K562 (cell line): ENCODE measurements around the gene ADAMTS10. TPM values are rescaled to one million over a fixed set of nuclear protein-coding genes. Genes with fewer than 3 reads are reported as not detected.

Source experiments
- ARNT ChIP-seq, 2 experiments: fragments of 450-650 bp; IDR thresholded peaks; 2 replicates each; pipeline ENCODE4 v1.6.1; 2016; ENCODE audit warnings: mild to moderate bottlenecking in 1 of 2
- DPF2 ChIP-seq: fragments of 450-650 bp; IDR thresholded peaks from 2 replicates; pipeline ENCODE4 v1.6.1; 2016
- ETV5 ChIP-seq: sonication (generic); formaldehyde crosslinking; IDR thresholded peaks from 2 replicates; pipeline ENCODE4 v1.4.0; 2020; ENCODE audit warnings: low read depth, mild to moderate bottlenecking, missing genetic modification reagents
- GATAD2B ChIP-seq: fragments of 450-650 bp; IDR thresholded peaks from 2 replicates; pipeline ENCODE4 v1.6.1; 2017; ENCODE audit warnings: mild to moderate bottlenecking, borderline replicate concordance
- HMGN3 ChIP-seq: IDR thresholded peaks from 2 replicates; pipeline ENCODE4 v1.6.1; 2011; ENCODE audit warnings: borderline replicate concordance, low read depth, mild to moderate bottlenecking, mixed read lengths, low read length; ENCODE audit not compliant: insufficient read length; ENCODE audit errors: extremely low read depth
- MLLT1 ChIP-seq, 2 experiments: fragments of 450-650 bp; IDR thresholded peaks; 2 replicates each; pipeline ENCODE4 v1.6.1; 2016
- NCOA2 ChIP-seq, 2 experiments: fragments of 450-650 bp; IDR thresholded peaks; 2 replicates each; pipeline ENCODE4 v1.6.1; 2018; ENCODE audit warnings: mild to moderate bottlenecking in 2 of 2, moderate library complexity in 1 of 2; ENCODE audit not compliant: partially characterized antibody in 2 of 2
- PCBP1 ChIP-seq: fragments of 200-400 bp; formaldehyde crosslinking; IDR thresholded peaks from 2 replicates; pipeline ENCODE4 v1.6.1; 2018; ENCODE audit warnings: mild to moderate bottlenecking, low read depth, low read length; ENCODE audit not compliant: poor library complexity, severe bottlenecking
- TEAD2 ChIP-seq: fragments of 450-650 bp; IDR thresholded peaks from 2 replicates; pipeline ENCODE4 v1.6.1; 2016; ENCODE audit warnings: missing genetic modification characterization, control low read depth, missing compliant biosample characterization
- ZNF175 ChIP-seq: fragments of 200-800 bp; sonication (Bioruptor generic); IDR thresholded peaks from 2 replicates; pipeline ENCODE4 v1.6.1; 2016; ENCODE audit warnings: low read depth, mild to moderate bottlenecking, missing genetic modification characterization, missing compliant biosample characterization
- ZNF184 ChIP-seq: sonication (generic); formaldehyde crosslinking; IDR thresholded peaks from 2 replicates; pipeline ENCODE4 v1.5.0; 2020; ENCODE audit warnings: missing genetic modification reagents
- ZSCAN32 ChIP-seq: fragments of 450-650 bp; formaldehyde crosslinking; IDR thresholded peaks from 2 replicates; pipeline ENCODE4 v1.4.0; 2020; ENCODE audit warnings: mild to moderate bottlenecking, moderate library complexity
- polyA plus RNA-seq, 8 experiments: library from polyadenylated mRNA; depleted of rRNA in 4 of 8; stranded (reverse) in 5 of 8; unstranded in 3 of 8; fragments of >200 nt; fragmentation: Nextera tagmentation in 2 of 8; fragmentation: Illumina TruSeq in 1 of 8; extraction: Ambion mirVana in 2 of 8; extraction: Trizol in 1 of 8; gene quantifications; 2 replicates each; pipeline versions ENCODE4 v1.2.1 to v1.2.3, GENCODE V29; 2011 to 2014; ENCODE audit warnings: inconsistent platforms in 1 of 8, missing spikeins in 1 of 8
- total RNA-seq, 7 experiments: library from RNA; depleted of rRNA in 6 of 7; stranded (reverse); fragments of >200 nt in 6 of 7; fragmentation: Illumina TruSeq in 2 of 7; extraction: Trizol in 2 of 7; gene quantifications; 2 replicates each; pipeline versions ENCODE4 v1.2.1 to v1.2.3, GENCODE V29; 2011 to 2021; ENCODE audit warnings: low replicate concordance in 1 of 7
- TF ChIP-seq, protein P1 (sequence below), 2 experiments: fragments of 450-650 bp; formaldehyde crosslinking in 1 of 2; IDR thresholded peaks; 2 replicates each; pipeline versions ENCODE4 v1.4.0 to v1.6.1; 2014 to 2020; ENCODE audit warnings: mild to moderate bottlenecking in 2 of 2, borderline replicate concordance in 1 of 2, low read depth in 1 of 2
- TF ChIP-seq, protein P2 (sequence below): fragments of 250-450 bp; sonication (Bioruptor Pico); IDR thresholded peaks from 2 replicates; pipeline ENCODE4 v1.8.0; 2022; ENCODE audit warnings: inconsistent platforms, mild to moderate bottlenecking, moderate library complexity, borderline replicate concordance
- TF ChIP-seq, protein P3 (sequence below): fragments of 450-650 bp; formaldehyde crosslinking; IDR thresholded peaks from 2 replicates; pipeline ENCODE4 v1.4.0; 2020; ENCODE audit warnings: mild to moderate bottlenecking, moderate library complexity

The ADAMTS10 gene
- total and polyA plus RNA-seq, 9 of the 15 experiments (the other 6 are each of a cell fraction or from before 2014, with no cell fraction given) = 0.33 to 1.8 (median 0.57) TPM; not detected in 4

GRCh38 chr19:8580710-8581281 lies 29.7 kb downstream of the ADAMTS10 start (continued):
- TF ChIP-seq, protein P1, sequence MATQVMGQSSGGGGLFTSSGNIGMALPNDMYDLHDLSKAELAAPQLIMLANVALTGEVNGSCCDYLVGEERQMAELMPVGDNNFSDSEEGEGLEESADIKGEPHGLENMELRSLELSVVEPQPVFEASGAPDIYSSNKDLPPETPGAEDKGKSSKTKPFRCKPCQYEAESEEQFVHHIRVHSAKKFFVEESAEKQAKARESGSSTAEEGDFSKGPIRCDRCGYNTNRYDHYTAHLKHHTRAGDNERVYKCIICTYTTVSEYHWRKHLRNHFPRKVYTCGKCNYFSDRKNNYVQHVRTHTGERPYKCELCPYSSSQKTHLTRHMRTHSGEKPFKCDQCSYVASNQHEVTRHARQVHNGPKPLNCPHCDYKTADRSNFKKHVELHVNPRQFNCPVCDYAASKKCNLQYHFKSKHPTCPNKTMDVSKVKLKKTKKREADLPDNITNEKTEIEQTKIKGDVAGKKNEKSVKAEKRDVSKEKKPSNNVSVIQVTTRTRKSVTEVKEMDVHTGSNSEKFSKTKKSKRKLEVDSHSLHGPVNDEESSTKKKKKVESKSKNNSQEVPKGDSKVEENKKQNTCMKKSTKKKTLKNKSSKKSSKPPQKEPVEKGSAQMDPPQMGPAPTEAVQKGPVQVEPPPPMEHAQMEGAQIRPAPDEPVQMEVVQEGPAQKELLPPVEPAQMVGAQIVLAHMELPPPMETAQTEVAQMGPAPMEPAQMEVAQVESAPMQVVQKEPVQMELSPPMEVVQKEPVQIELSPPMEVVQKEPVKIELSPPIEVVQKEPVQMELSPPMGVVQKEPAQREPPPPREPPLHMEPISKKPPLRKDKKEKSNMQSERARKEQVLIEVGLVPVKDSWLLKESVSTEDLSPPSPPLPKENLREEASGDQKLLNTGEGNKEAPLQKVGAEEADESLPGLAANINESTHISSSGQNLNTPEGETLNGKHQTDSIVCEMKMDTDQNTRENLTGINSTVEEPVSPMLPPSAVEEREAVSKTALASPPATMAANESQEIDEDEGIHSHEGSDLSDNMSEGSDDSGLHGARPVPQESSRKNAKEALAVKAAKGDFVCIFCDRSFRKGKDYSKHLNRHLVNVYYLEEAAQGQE (IDR thresholded peaks at IDR 0.05; ENCODE audit: borderline replicate concordance) = peak; percentile 87
- TF ChIP-seq, protein P1 (CRISPR knock-in tag; IDR thresholded peaks at IDR 0.05; ENCODE audit: low read depth) = no peak
- TF ChIP-seq DPF2 (0 out of 2 replicates have a peak, but pooled peaks have one; percentile 33), ETV5 (CRISPR knock-in tag) (peak; percentile 72), GATAD2B (no peak), MLLT1 (IDR thresholded peaks at IDR 0.05) (0 out of 4 replicates have a peak, but pooled peaks of 1 of the 2 experiments have one; percentile 31), PCBP1 (peak; percentile 78), HMGN3 (peak; percentile 40), ZNF184 (CRISPR knock-in tag) (no peak), NCOA2 (IDR thresholded peaks at IDR 0.05; ENCODE audit: partially characterized antibody in 2 of 2) (no peak), TEAD2 (tag) (no peak), ZSCAN32 (CRISPR knock-in tag) (no peak), ARNT (IDR thresholded peaks at IDR 0.05) (0 out of 4 replicates have a peak, but pooled peaks of 1 of the 2 experiments have one; percentile 36), ZNF175 (CRISPR knock-in tag) (no peak)
- TF ChIP-seq, protein P2, sequence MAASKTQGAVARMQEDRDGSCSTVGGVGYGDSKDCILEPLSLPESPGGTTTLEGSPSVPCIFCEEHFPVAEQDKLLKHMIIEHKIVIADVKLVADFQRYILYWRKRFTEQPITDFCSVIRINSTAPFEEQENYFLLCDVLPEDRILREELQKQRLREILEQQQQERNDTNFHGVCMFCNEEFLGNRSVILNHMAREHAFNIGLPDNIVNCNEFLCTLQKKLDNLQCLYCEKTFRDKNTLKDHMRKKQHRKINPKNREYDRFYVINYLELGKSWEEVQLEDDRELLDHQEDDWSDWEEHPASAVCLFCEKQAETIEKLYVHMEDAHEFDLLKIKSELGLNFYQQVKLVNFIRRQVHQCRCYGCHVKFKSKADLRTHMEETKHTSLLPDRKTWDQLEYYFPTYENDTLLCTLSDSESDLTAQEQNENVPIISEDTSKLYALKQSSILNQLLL (CRISPR knock-in tag) = no peak
- TF ChIP-seq, protein P3, sequence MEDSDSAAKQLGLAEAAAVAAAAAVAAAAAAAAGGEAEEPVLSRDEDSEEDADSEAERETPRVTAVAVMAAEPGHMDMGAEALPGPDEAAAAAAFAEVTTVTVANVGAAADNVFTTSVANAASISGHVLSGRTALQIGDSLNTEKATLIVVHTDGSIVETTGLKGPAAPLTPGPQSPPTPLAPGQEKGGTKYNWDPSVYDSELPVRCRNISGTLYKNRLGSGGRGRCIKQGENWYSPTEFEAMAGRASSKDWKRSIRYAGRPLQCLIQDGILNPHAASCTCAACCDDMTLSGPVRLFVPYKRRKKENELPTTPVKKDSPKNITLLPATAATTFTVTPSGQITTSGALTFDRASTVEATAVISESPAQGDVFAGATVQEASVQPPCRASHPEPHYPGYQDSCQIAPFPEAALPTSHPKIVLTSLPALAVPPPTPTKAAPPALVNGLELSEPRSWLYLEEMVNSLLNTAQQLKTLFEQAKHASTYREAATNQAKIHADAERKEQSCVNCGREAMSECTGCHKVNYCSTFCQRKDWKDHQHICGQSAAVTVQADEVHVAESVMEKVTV (CRISPR knock-in tag) = peak; percentile 86
